ENCODE measurements around the gene UPK2. TPM values are rescaled to one million over a fixed set of nuclear protein-coding genes. Genes with fewer than 3 reads are reported as not detected.

The UPK2 gene
- total and polyA plus RNA-seq, 2 donors (not counting 3 experiments of a cell fraction or from before 2014, with no cell fraction given), result 0.11 TPM; not detected in 1

- dilution Hi-C loops (cut with MboI; ENCODE audit: extremely low pct_ligation_motif_present, low sequenced_read_pairs) (no loop called here), intact Hi-C loops (cut with micrococcal nuclease) (loop anchor here (1.0 kb wide), 1 partner anchor 34 kb away; the partner anchor contains the start of gene UPK2)
- Histone ChIP-seq H3K9me3 (replicated peaks; ENCODE audit: control insufficient read depth, insufficient read depth, low read length) (no peaks in the 10 kb centered on the region), H3K36me3 (ENCODE audit: control insufficient read depth in 2 of 2, extremely low read depth in 1 of 2, insufficient read depth in 2 of 2, low read length in 2 of 2) (no peaks in the 10 kb centered on the region), H3K9ac (replicated peaks; ENCODE audit: extremely low read depth, insufficient read depth, low read length) (peak overlapping the region; percentile 9), H3K4me1 (ENCODE audit: control insufficient read depth, extremely low read depth, insufficient read depth, low read length) (peaks cover 66% of the 10 kb centered on the region), H4K20me1 (replicated peaks; ENCODE audit: control insufficient read depth, extremely low read depth, insufficient read depth, low read length) (no peaks in the 10 kb centered on the region), H3K79me2 (ENCODE audit: control insufficient read depth, insufficient read depth, low read length) (peaks cover 69% of the 10 kb centered on the region), H3K9me1 (replicated peaks; ENCODE audit: control insufficient read depth, extremely low read depth, insufficient read depth, low read length) (no peaks in the 10 kb centered on the region), H3K4me3 (replicated peaks in 1 of 3; ENCODE audit: insufficient read depth in 1 of 3, low read depth in 1 of 3, low read length in 3 of 3) (peak overlapping the region in 2 of 3 experiments; percentile 6 to 10), H3K27ac (ENCODE audit: insufficient read depth, low read depth, low read length) (peak overlapping the region; percentile 80), H2AFZ (ENCODE audit: low read depth, low read length) (no peak overlapping the region), H3K4me2 (ENCODE audit: insufficient read depth, low read length) (peak overlapping the region; percentile 53), H3K27me3 (ENCODE audit: control insufficient read depth in 2 of 2, insufficient read depth in 2 of 2, low read length in 2 of 2) (no peaks in the 10 kb centered on the region)
- no TSS peak for BruUV-seq (replicated peaks)
- FAIRE-seq, result peak; percentile 89
- POLR2A ChIA-PET, result interaction anchor here (0.9 kb wide), 1 partner anchor 10 kb away, joined by 3 read pairs; no protein-coding TSS in a partner anchor
- TF ChIP-seq MYC (IDR thresholded peaks at IDR 0.05; ENCODE audit: low read depth, low read length), result no peak
- no peak for TF ChIP-seq EZH2 (IDR thresholded peaks at IDR 0.05; ENCODE audit: borderline replicate concordance, low read depth, low read length, severe bottlenecking)
- TF ChIP-seq GATA2 (IDR thresholded peaks at IDR 0.05; ENCODE audit: insufficient read depth, insufficient read length, low read depth, low read length), result no peak
- peak; percentile 40 for DNase-seq (ENCODE audit: low read depth, low spot score)
- CTCF ChIA-PET, result interaction anchor here (0.8 to 10.6 kb wide), 6 partner anchors 9 to 232 kb away, joined by 3 to 330 read pairs (median 3); partner anchors contain the start of gene DDX6
Measured at GRCh38 chr11:118921929-118922744, 34.0 kb upstream of the UPK2 start.
